Sigmoid colon (tissue), 4 donors: ENCODE results near the gene SLC4A1.

Source experiments
- EP300 ChIP-seq, 4 donors: sonication (generic); formaldehyde crosslinking; IDR thresholded peaks; one replicate each; pipeline ENCODE4 v1.6.1; 2017; ENCODE audit warnings: antibody characterized with exemption in 4 of 4
- POLR2A ChIP-seq, 2 donors: fragments of 450-650 bp; IDR thresholded peaks; one replicate each; pipeline ENCODE4 v1.6.1; 2016; ENCODE audit warnings: antibody characterized with exemption in 2 of 2, mild to moderate bottlenecking in 2 of 2, moderate library complexity in 2 of 2
- POLR2AphosphoS5 ChIP-seq, 4 donors: sonication (generic); formaldehyde crosslinking; IDR thresholded peaks; one replicate each; pipeline ENCODE4 v1.6.1; 2017; ENCODE audit warnings: antibody characterized with exemption in 4 of 4
- TF ChIP-seq, protein P1 (sequence below), 4 experiments: fragments of 450-650 bp in 3 of 4; fragments of 200-600 bp in 1 of 4; IDR thresholded peaks; one replicate each; pipeline ENCODE4 v1.5.1; 2016 to 2019; ENCODE audit warnings: antibody characterized with exemption in 4 of 4, mild to moderate bottlenecking in 3 of 4, moderate library complexity in 2 of 4

DNA sequence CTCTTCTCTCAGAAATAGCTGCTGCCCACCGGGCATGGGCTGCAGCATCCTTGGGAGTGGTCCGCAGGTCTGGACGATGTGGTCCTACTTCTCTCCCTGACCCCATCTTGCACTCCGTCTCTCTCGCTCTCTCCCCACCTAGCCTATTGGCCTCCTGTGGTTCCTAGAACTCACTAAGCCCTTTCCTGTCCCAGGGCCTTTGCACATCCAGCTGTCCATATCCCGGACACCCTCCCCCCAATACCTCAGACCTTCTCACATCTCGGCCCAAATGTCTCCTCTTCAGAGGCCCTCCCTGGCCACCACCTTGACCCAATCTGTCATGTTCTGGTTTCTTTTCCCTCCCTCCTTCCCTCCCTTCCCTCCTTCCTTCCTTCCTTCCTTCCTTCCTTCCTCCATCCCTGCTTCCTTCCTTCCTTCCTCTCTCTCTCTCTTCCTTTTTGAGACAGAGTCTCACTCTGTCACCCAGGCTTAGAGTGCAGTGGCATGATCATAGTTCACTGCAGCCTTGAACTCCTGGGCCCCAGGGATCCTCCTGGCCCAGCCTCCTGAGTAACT, 4.5 kb downstream of the SLC4A1 start:
- TF ChIP-seq, protein P1, sequence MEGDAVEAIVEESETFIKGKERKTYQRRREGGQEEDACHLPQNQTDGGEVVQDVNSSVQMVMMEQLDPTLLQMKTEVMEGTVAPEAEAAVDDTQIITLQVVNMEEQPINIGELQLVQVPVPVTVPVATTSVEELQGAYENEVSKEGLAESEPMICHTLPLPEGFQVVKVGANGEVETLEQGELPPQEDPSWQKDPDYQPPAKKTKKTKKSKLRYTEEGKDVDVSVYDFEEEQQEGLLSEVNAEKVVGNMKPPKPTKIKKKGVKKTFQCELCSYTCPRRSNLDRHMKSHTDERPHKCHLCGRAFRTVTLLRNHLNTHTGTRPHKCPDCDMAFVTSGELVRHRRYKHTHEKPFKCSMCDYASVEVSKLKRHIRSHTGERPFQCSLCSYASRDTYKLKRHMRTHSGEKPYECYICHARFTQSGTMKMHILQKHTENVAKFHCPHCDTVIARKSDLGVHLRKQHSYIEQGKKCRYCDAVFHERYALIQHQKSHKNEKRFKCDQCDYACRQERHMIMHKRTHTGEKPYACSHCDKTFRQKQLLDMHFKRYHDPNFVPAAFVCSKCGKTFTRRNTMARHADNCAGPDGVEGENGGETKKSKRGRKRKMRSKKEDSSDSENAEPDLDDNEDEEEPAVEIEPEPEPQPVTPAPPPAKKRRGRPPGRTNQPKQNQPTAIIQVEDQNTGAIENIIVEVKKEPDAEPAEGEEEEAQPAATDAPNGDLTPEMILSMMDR (IDR thresholded peaks at IDR 0.05) = no peak
- TF ChIP-seq EP300 (IDR thresholded peaks at IDR 0.05) (no peak), POLR2A (IDR thresholded peaks at IDR 0.05) (no peak), POLR2AphosphoS5 (IDR thresholded peaks at IDR 0.05) (no peak)
